IPS-20b (cell line): ENCODE measurements around the gene ASB11.
"Not testable (repeated sequence)": the region's sequence is repeated elsewhere in the genome, so short reads cannot be mapped to it uniquely, and the experiment has no call there.

Experiments
- H3K27ac ChIP-seq: one replicate; pipeline ENCODE4 v1.5.1; 2013; ENCODE audit warnings: low read length
- H3K27me3 ChIP-seq: 2 replicates; pipeline ENCODE4 v1.6.1; 2013; ENCODE audit warnings: mild to moderate bottlenecking, low read length, inconsistent platforms; ENCODE audit not compliant: insufficient read depth
- H3K36me3 ChIP-seq: 2 replicates; pipeline ENCODE4 v1.6.1; 2013; ENCODE audit warnings: low read depth, mild to moderate bottlenecking, inconsistent platforms, low read length, moderate library complexity; ENCODE audit not compliant: insufficient read depth
- H3K4me1 ChIP-seq: 2 replicates; pipeline ENCODE4 v1.6.1; 2013; ENCODE audit warnings: mild to moderate bottlenecking, control low read depth, inconsistent platforms, low read length, moderate library complexity; ENCODE audit not compliant: insufficient read depth
- H3K4me3 ChIP-seq: 2 replicates; pipeline ENCODE4 v1.5.1; 2013; ENCODE audit warnings: mild to moderate bottlenecking, low read length, inconsistent platforms
- H3K9ac ChIP-seq: 2 replicates; pipeline ENCODE4 v1.6.1; 2013; ENCODE audit warnings: low read depth, mild to moderate bottlenecking, inconsistent platforms, low read length, moderate library complexity
- H3K9me3 ChIP-seq: 2 replicates; pipeline ENCODE4 v1.6.1; 2013; ENCODE audit warnings: mild to moderate bottlenecking, low read depth, low read length, inconsistent platforms; ENCODE audit not compliant: insufficient read depth

Gene ASB11

DNA sequence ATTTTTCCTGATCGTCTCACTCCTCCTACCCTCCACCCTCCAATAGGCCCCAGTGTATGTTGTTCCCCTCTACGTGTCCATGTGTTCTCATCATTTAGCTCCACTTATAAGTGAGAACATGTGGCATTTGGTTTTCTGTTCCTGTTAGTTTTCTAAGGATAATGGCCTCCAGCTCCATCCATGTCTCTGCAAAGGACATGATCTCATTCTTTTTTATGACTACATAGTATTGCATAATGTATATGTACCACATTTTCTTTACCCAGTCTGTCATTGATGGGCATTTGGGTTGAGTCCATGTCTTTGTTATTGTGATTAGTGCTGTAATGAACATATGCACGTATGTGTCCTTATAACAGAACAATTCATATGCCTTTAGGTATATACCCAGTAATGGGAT is 9.5 kb downstream of the ASB11 start:
- not testable (repeated sequence) for H3K4me1 ChIP-seq, H3K9ac ChIP-seq, H3K4me3 ChIP-seq, H3K36me3 ChIP-seq, H3K27ac ChIP-seq, H3K9me3 ChIP-seq, H3K27me3 ChIP-seq

- Histone ChIP-seq H3K9ac (no peak overlapping the region), H3K27ac (no peak overlapping the region), H3K36me3 (no peaks in the 10 kb centered on the region), H3K4me1 (no peaks in the 10 kb centered on the region), H3K4me3 (no peak overlapping the region), H3K9me3 (no peaks in the 10 kb centered on the region), H3K27me3 (no peaks in the 10 kb centered on the region)
Measured at GRCh38 chrX:15301924-15302323, 13.5 kb downstream of the ASB11 start.

- no peaks in the 10 kb centered on the region for H3K27me3 ChIP-seq
- H3K9me3 ChIP-seq = no peaks in the 10 kb centered on the region
- H3K9ac ChIP-seq = no peak overlapping the region
- H3K4me1 ChIP-seq = no peaks in the 10 kb centered on the region
- H3K27ac ChIP-seq = no peak overlapping the region
- no peak overlapping the region for H3K4me3 ChIP-seq
- no peaks in the 10 kb centered on the region for H3K36me3 ChIP-seq
Measured at GRCh38 chrX:15299941-15300851, 15.2 kb downstream of the ASB11 start.

- H3K27ac ChIP-seq = no peak overlapping the region
- H3K9me3 ChIP-seq = no peaks in the 10 kb centered on the region
- H3K4me3 ChIP-seq = no peak overlapping the region
- no peaks in the 10 kb centered on the region for H3K4me1 ChIP-seq
- H3K27me3 ChIP-seq = no peaks in the 10 kb centered on the region
- no peaks in the 10 kb centered on the region for H3K36me3 ChIP-seq
- H3K9ac ChIP-seq = no peak overlapping the region
Measured at GRCh38 chrX:15298780-15299179, 16.7 kb downstream of the ASB11 start.

DNA sequence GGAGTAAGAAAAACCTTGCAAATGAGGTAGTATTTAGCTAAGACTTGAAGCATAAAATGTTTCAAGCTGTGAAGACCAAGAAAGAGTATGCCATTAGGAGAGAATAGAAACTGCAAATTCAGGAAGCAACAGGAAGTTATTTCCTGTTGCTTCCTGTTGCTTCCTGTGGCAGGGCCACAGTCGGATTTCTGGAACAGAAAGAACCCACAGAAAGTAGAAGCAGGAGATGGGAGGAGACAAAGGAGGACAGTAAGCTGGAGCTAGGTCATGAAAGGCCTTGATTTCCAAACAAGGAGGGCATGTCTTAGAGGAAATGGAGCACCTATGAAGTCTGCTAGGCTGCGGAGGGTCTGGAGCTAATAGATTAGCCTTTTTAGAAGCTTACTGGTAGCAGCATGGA is 17.2 kb downstream of the ASB11 start:
- Histone ChIP-seq H3K9ac (no peak overlapping the region), H3K27ac (no peak overlapping the region), H3K9me3 (no peaks in the 10 kb centered on the region), H3K4me1 (no peaks in the 10 kb centered on the region), H3K36me3 (no peaks in the 10 kb centered on the region), H3K27me3 (no peaks in the 10 kb centered on the region), H3K4me3 (no peak overlapping the region)

GRCh38 chrX:15293451-15293850 is 22.0 kb downstream of the ASB11 start:
- H3K36me3 ChIP-seq = no peaks in the 10 kb centered on the region
- no peaks in the 10 kb centered on the region for H3K4me1 ChIP-seq
- H3K9me3 ChIP-seq = no peaks in the 10 kb centered on the region
- no peak overlapping the region for H3K27ac ChIP-seq
- no peak overlapping the region for H3K4me3 ChIP-seq
- no peaks in the 10 kb centered on the region for H3K27me3 ChIP-seq
- no peak overlapping the region for H3K9ac ChIP-seq

DNA sequence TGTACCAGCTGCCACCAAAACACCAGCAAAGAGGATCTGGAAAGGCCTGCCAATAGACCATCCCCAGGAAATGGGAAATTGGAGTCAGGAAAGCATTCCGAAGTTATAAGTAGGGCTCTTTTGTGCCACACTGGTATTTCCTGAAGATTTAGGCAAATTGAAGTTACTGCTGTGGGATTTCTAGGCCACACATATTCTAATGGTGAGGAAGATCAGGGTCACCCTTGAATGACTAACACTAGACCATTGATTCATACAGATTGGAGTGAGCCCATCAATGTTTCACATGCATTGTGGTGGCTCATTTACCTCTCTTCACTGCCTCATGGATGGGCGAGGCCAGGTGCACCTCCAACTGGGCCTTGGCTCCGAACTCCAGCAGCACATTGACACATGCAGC is 22.6 kb downstream of the ASB11 start:
- Histone ChIP-seq H3K9me3 (no peaks in the 10 kb centered on the region), H3K27me3 (no peaks in the 10 kb centered on the region), H3K36me3 (no peaks in the 10 kb centered on the region), H3K27ac (no peak overlapping the region), H3K4me3 (no peak overlapping the region), H3K9ac (no peak overlapping the region), H3K4me1 (no peaks in the 10 kb centered on the region)

DNA sequence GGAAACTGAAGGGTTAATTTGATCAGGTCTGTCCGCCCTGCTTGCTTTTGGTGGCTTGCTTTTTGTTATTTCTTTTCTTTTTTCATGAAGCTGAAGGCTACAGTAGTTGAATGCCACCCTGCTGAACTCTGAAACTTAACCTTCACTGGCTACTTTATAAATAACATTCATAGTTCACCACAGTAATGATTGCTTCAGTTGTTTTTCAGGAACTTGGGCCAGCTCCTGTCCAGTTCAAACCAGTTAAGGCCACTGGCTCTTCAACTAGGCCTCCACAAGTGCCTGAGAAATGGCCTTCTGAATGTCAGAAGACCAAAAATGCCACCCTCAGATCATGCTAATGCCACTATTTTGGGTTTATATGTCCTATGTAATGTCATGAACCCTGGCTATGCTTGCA is 37.8 kb downstream of the ASB11 start:
- Histone ChIP-seq H3K36me3 (no peaks in the 10 kb centered on the region), H3K27ac (no peak overlapping the region), H3K4me1 (no peaks in the 10 kb centered on the region), H3K4me3 (no peak overlapping the region), H3K27me3 (no peaks in the 10 kb centered on the region), H3K9me3 (no peaks in the 10 kb centered on the region), H3K9ac (no peak overlapping the region)

DNA sequence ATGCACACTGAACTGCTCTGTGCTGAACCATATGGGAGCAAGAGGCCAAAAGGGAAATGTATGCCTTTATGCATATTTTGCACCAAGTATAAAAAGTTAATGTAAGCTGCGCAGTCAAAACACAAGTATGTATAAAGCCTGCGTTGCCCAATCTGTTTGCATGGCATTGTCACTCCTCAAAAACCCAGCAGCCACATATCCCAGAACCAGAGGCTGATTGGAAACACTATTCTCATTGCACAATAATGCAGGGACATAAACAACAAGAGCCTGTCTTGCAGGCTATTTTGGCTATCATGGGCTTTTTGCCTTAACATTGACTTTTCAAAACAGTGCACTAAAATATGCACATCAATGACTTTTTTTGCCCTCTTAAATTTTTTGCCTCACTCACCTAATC is 40.5 kb downstream of the ASB11 start:
- Histone ChIP-seq H3K36me3 (no peaks in the 10 kb centered on the region), H3K4me1 (no peaks in the 10 kb centered on the region), H3K4me3 (no peak overlapping the region), H3K9ac (no peak overlapping the region), H3K27ac (no peak overlapping the region), H3K27me3 (no peaks in the 10 kb centered on the region), H3K9me3 (no peaks in the 10 kb centered on the region)

DNA sequence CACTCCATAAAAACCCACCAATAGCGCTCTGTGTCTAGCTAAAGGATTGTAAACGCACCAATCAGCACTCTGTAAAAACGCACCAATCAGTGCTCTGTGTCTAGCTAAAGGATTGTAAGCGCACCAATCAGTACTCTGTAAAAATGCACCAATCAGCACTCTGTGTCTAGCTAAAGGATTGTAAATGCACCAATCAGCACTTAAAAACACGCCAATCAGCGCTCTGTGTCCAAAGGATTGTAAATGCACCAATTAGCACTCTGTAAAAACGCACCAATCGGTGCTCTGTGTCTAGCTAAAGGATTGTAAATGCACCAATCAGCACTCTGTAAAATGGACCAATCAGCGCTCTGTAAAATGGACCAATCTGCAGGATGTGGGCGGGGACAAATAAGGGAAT is 42.2 kb downstream of the ASB11 start:
- not testable (repeated sequence) for H3K9me3 ChIP-seq, H3K4me3 ChIP-seq, H3K27me3 ChIP-seq, H3K4me1 ChIP-seq, H3K27ac ChIP-seq, H3K9ac ChIP-seq, H3K36me3 ChIP-seq

GRCh38 chrX:15271757-15272156 is 43.7 kb downstream of the ASB11 start:
- H3K36me3 ChIP-seq = no peaks in the 10 kb centered on the region
- no peak overlapping the region for H3K4me3 ChIP-seq
- no peaks in the 10 kb centered on the region for H3K4me1 ChIP-seq
- no peak overlapping the region for H3K9ac ChIP-seq
- no peak overlapping the region for H3K27ac ChIP-seq
- H3K27me3 ChIP-seq = no peaks in the 10 kb centered on the region
- no peaks in the 10 kb centered on the region for H3K9me3 ChIP-seq

DNA sequence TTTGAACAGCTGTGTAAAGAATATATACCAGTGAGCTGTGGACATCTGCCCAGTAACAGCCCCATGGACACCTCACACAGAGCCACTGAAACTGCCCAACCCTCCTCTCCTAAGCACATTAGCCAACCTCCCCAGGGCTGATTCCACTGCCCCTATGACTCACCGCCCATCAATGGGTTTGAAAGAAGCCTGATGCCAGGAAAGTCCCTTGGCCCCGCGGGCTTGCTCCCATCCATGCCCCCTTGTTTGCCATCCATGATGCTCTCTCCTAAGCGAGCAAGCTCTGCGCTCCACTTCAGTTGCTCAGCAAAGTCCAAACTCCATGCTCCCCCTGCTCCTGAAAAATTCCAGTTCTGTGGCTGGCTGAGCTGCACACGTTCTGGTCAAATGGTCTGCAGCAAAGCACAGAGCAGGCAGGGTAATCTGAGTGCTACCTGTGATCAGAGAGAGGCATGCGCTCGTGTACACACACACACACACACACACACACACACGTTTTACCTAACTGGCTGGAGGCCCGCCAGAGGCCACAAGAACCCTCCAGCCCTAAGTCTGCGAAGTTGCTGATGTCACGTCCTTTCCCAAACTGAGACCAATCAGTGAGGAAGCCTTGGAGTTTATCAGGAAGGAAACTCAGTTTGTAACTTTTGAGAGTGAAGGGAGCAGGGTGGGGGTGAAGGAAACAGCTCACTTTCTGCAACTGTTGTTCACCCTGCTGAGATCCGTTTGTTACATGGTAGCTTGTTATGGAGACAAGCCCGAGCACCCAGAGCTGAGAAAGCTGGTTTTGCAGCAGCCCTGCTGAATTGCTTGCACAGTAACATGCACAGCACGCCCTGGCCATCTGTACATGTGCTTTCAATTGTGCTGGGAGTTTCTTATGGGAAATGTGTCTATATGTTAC is 45.6 kb downstream of the ASB11 start, which contains the start of gene ASB9:
ASB9 (minus strand) TSS at position 466 of the 904 bp plus-strand sequence; CDS start at position 257, 209 bp downstream.
- H3K9ac ChIP-seq = no peak within 1 kb of the TSS
- H3K4me1 ChIP-seq = no peaks in the 10 kb centered on the region
- H3K4me3 ChIP-seq = no peak within 1 kb of the TSS
- H3K27me3 ChIP-seq = no peaks in the 10 kb centered on the region
- no peaks in the 10 kb centered on the region for H3K36me3 ChIP-seq
- H3K9me3 ChIP-seq = no peaks in the 10 kb centered on the region
- H3K27ac ChIP-seq = no peak within 1 kb of the TSS
